CD4-positive, alpha-beta T cell (primary cell): ENCODE results near the gene DGKB. TPM values are rescaled to one million over a fixed set of nuclear protein-coding genes. Genes with fewer than 3 reads are reported as not detected.

Experiments used
- ATAC-seq: fragments of 200-7000 bp; cut with Tn5 transposase; one replicate; pipeline ENCODE4 v1.10.0; 2022; ENCODE audit warnings: mild to moderate bottlenecking; ENCODE audit not compliant: poor library complexity
- CTCF ChIA-PET: fragments of 350-600 bp; sonication (Branson Sonifier 250); formaldehyde crosslinking; loops from one replicate; lab custom pipeline; 2021; ENCODE audit warnings: antibody characterized with exemption, inconsistent platforms; lab: Charles Lee
- POLR2A ChIA-PET: fragments of 350-600 bp; sonication (Branson Sonifier 250); formaldehyde crosslinking; loops from one replicate; lab custom pipeline; 2021; ENCODE audit warnings: antibody characterized with exemption, inconsistent platforms; lab: Charles Lee
- DNase-seq, 14 experiments: peaks; one replicate each; pipeline ENCODE4 v3.0.0-alpha.2; 2013 to 2020; ENCODE audit warnings: mixed read lengths in 2 of 14
- H3K27ac ChIP-seq, 2 donors: one replicate each; pipeline versions ENCODE4 v1.5.1 to v1.7.0; 2013; ENCODE audit warnings: low read length in 2 of 2, low read depth in 1 of 2, mild to moderate bottlenecking in 1 of 2
- H3K27me3 ChIP-seq, 2 experiments: 1 replicate in 1 of 2; 2 replicates in 1 of 2; pipeline versions ENCODE4 v1.6.1 to v1.7.0; 2013; ENCODE audit warnings: low read length in 2 of 2, control low read depth in 1 of 2, mild to moderate bottlenecking in 1 of 2, moderate library complexity in 1 of 2; ENCODE audit not compliant: insufficient read depth in 2 of 2, control insufficient read depth in 1 of 2
- H3K36me3 ChIP-seq: one replicate; pipeline ENCODE4 v1.6.1; 2013; ENCODE audit warnings: low read length, control low read depth; ENCODE audit not compliant: insufficient read depth
- H3K4me1 ChIP-seq: one replicate; pipeline ENCODE4 v1.6.1; 2013; ENCODE audit warnings: low read length, control low read depth; ENCODE audit not compliant: insufficient read depth
- H3K4me3 ChIP-seq: one replicate; pipeline ENCODE4 v1.5.1; 2013; ENCODE audit warnings: mild to moderate bottlenecking, low read length, moderate library complexity
- H3K9me3 ChIP-seq, 2 experiments: 1 replicate in 1 of 2; 2 replicates in 1 of 2; pipeline versions ENCODE4 v1.6.1 to v1.7.0; 2013; ENCODE audit warnings: low read length in 2 of 2, mild to moderate bottlenecking in 2 of 2, control low read depth in 1 of 2, moderate library complexity in 1 of 2; ENCODE audit not compliant: control insufficient read depth in 1 of 2, insufficient read depth in 1 of 2
- H3K27ac Mint-ChIP-seq: one replicate; pipeline ENCODE4 v1.8.0; 2020; ENCODE audit warnings: mixed read lengths
- H3K27me3 Mint-ChIP-seq: one replicate; pipeline ENCODE4 v1.8.0; 2021; ENCODE audit warnings: mixed read lengths
- H3K36me3 Mint-ChIP-seq: one replicate; pipeline ENCODE4 v1.8.0; 2021; ENCODE audit warnings: low read depth, mixed read lengths
- H3K4me1 Mint-ChIP-seq: one replicate; pipeline ENCODE4 v1.8.0; 2021; ENCODE audit warnings: low read depth, mixed read lengths
- H3K4me3 Mint-ChIP-seq: one replicate; pipeline ENCODE4 v1.8.0; 2020; ENCODE audit warnings: mild to moderate bottlenecking, mixed read lengths
- H3K9me3 Mint-ChIP-seq: one replicate; pipeline ENCODE4 v1.8.0; 2020; ENCODE audit warnings: mixed read lengths
- CTCF ChIP-seq: fragments of 200-600 bp; IDR thresholded peaks from one replicate; pipeline ENCODE4 v1.8.0; 2022; ENCODE audit warnings: antibody characterized with exemption, mild to moderate bottlenecking
- intact Hi-C, 2 experiments: fragments of 100-400 bp; cut with DNase I in 1 of 2; cut with micrococcal nuclease in 1 of 2; formaldehyde crosslinking; loops; one replicate each; pipeline versions ENCODE4 v1.15.1 to v1.9.0; 2023 to 2025; cut with DNase I, micrococcal nuclease
- total RNA-seq, 174 experiments: library from RNA in 2 of 174; stranded (reverse) in 2 of 174; gene quantifications; one replicate each; pipeline ENCODE4 v1.2.3 and lab custom pipeline; 2021 to 2026

The DGKB gene
- total RNA-seq, 2 experiments from 2014 or later, result not detected

- H3K9me3 ChIP-seq, result peaks cover 0 to 3% of the 10 kb centered on the region in 2 experiments
- no peaks in the 10 kb centered on the region for H3K4me1 Mint-ChIP-seq
- H3K27me3 Mint-ChIP-seq, result no peaks in the 10 kb centered on the region
- intact Hi-C loops, result no loop called here
- no peaks in the 10 kb centered on the region for H3K4me1 ChIP-seq
- H3K36me3 Mint-ChIP-seq, result no peaks in the 10 kb centered on the region
- H3K27ac Mint-ChIP-seq, result no peak overlapping the region
- ChIA-PET POLR2A (no interaction called here), CTCF (no interaction called here)
- TF ChIP-seq CTCF, result no peak
- ATAC-seq (no peak), DNase-seq (no peak)
- H3K9me3 Mint-ChIP-seq, result peaks cover 3% of the 10 kb centered on the region
- H3K36me3 ChIP-seq, result no peaks in the 10 kb centered on the region
- no peaks in the 10 kb centered on the region for H3K27me3 ChIP-seq
- no peak overlapping the region for H3K4me3 Mint-ChIP-seq
- H3K4me3 ChIP-seq, result no peak overlapping the region
- no peak overlapping the region for H3K27ac ChIP-seq
Measured at GRCh38 chr7:14542624-14543023, 359.9 kb downstream of the DGKB start.

GRCh38 chr7:14521183-14521582, 381.4 kb downstream of the DGKB start:
- H3K4me3 ChIP-seq, result no peak overlapping the region
- POLR2A ChIA-PET, result no interaction called here
- intact Hi-C loops, result no loop called here

GRCh38 chr7:14510268-14510667, 392.3 kb downstream of the DGKB start:
- H3K4me1 ChIP-seq, result no peaks in the 10 kb centered on the region
- H3K4me3 Mint-ChIP-seq, result no peak overlapping the region
- H3K36me3 Mint-ChIP-seq, result no peaks in the 10 kb centered on the region
- ATAC-seq (no peak), DNase-seq (no peak)
- H3K27me3 ChIP-seq, result no peaks in the 10 kb centered on the region
- ChIA-PET POLR2A (no interaction called here), CTCF (no interaction called here)
- no peaks in the 10 kb centered on the region for H3K4me1 Mint-ChIP-seq
- peaks cover 0 to 4% of the 10 kb centered on the region in 2 experiments for H3K9me3 ChIP-seq
- no peaks in the 10 kb centered on the region for H3K27me3 Mint-ChIP-seq
- H3K9me3 Mint-ChIP-seq, result peaks cover 3% of the 10 kb centered on the region
- intact Hi-C loops, result no loop called here
- no peak for TF ChIP-seq CTCF
- no peak overlapping the region for H3K4me3 ChIP-seq
- no peak overlapping the region for H3K27ac Mint-ChIP-seq
- H3K27ac ChIP-seq, result no peak overlapping the region
- no peaks in the 10 kb centered on the region for H3K36me3 ChIP-seq

More at GRCh38 chr7:14521183-14521582, 381.4 kb downstream of the DGKB start:
- CTCF ChIA-PET, result no interaction called here
- Mint-ChIP-seq H3K36me3 (no peaks in the 10 kb centered on the region), H3K9me3 (peaks cover 16% of the 10 kb centered on the region), H3K27ac (no peak overlapping the region), H3K4me3 (no peak overlapping the region), H3K27me3 (no peaks in the 10 kb centered on the region), H3K4me1 (no peaks in the 10 kb centered on the region)
- no peaks in the 10 kb centered on the region for H3K9me3 ChIP-seq
- TF ChIP-seq CTCF, result no peak
- no peaks in the 10 kb centered on the region for H3K27me3 ChIP-seq
- no peak for ATAC-seq
- no peaks in the 10 kb centered on the region for H3K36me3 ChIP-seq
- no peaks in the 10 kb centered on the region for H3K4me1 ChIP-seq
- H3K27ac ChIP-seq, result no peak overlapping the region
- DNase-seq, result no peak
